K562 (cell line): ENCODE results near the gene AGTR1. TPM values are rescaled to one million over a fixed set of nuclear protein-coding genes. Genes with fewer than 3 reads are reported as not detected.

Source experiments
- ATAC-seq: fragments of 200-7000 bp; cut with Tn5 transposase; 3 replicates; pipeline ENCODE4 v1.9.1; 2020; ENCODE audit warnings: moderate library complexity
- BruUV-seq: library from RNA; stranded (reverse); fragments of 400-500 nt; replicated peaks from 2 replicates; lab custom pipeline; 2021; lab: Mats Ljungman, UMichigan
- CTCF ChIA-PET: fragments of 300-600 bp; formaldehyde crosslinking; extraction: SDS; loops from one replicate; lab custom pipeline; 2021; ENCODE audit warnings: low intra/inter-chr PET ratio; lab: Yijun Ruan, JAX
- POLR2A ChIA-PET: fragments of 300-600, 350-650 bp; sonication (Branson Sonifier 250); formaldehyde crosslinking; extraction: SDS; loops from one replicate; lab custom pipeline; 2021; ENCODE audit warnings: antibody characterized with exemption, inconsistent platforms; lab: Yijun Ruan, JAX
- DNase-seq, 4 experiments: peaks; one replicate each; pipeline versions ENCODE4 v3.0.0 to v3.0.0-alpha.2; 2011 to 2018; ENCODE audit warnings: low spot score in 3 of 4, mixed read lengths in 3 of 4; ENCODE audit errors: extremely low read depth in 1 of 4
- FAIRE-seq: peaks from 2 replicates; lab custom pipeline; 2011; peaks lifted over from hg19 to GRCh38; lab: Jason Lieb, UNC
- H2AFZ ChIP-seq: 2 replicates; pipeline ENCODE4 v1.6.0; 2011; ENCODE audit warnings: low read depth, low read length, control low read depth, inconsistent platforms
- H3K27ac ChIP-seq: fragments of 200-600 bp; 3 replicates; pipeline ENCODE4 v1.8.0; 2011; ENCODE audit warnings: low read depth, mild to moderate bottlenecking, control low read depth, inconsistent platforms, low read length, moderate library complexity, mixed read lengths; ENCODE audit errors: extremely low read depth
- H3K27me3 ChIP-seq, 2 experiments: fragments of 300-600 bp in 1 of 2; 2 replicates in 1 of 2; 3 replicates in 1 of 2; pipeline versions ENCODE4 v1.6.0 to v1.8.0; 2011; ENCODE audit warnings: inconsistent platforms in 2 of 2, low read length in 2 of 2, mild to moderate bottlenecking in 1 of 2, mixed read lengths in 1 of 2, moderate library complexity in 1 of 2; ENCODE audit not compliant: control insufficient read depth in 2 of 2, insufficient read depth in 2 of 2
- H3K36me3 ChIP-seq: fragments of 300-600 bp; 3 replicates; pipeline ENCODE4 v1.8.0; 2011; ENCODE audit warnings: mild to moderate bottlenecking, low read length, inconsistent platforms; ENCODE audit not compliant: control insufficient read depth, insufficient read depth
- H3K4me1 ChIP-seq, 2 experiments: fragments of 200-600 bp in 1 of 2; replicated peaks in 1 of 2; 2 replicates in 1 of 2; 3 replicates in 1 of 2; pipeline versions ENCODE4 v1.5.1 to v1.8.0; 2011; ENCODE audit warnings: inconsistent platforms in 2 of 2, low read length in 2 of 2, mild to moderate bottlenecking in 1 of 2, mixed read lengths in 1 of 2, moderate library complexity in 1 of 2; ENCODE audit not compliant: control insufficient read depth in 2 of 2, insufficient read depth in 2 of 2
- H3K4me2 ChIP-seq: 2 replicates; pipeline ENCODE4 v1.6.1; 2011; ENCODE audit warnings: low read length, control low read depth, inconsistent platforms, mixed read lengths; ENCODE audit not compliant: insufficient read depth
- H3K4me3 ChIP-seq: fragments of 200-600 bp; sonication (generic), shearing (Covaris generic); 2 replicates; pipeline ENCODE4 v1.5.1; 2016; ENCODE audit warnings: control low read depth, inconsistent platforms
- H3K79me2 ChIP-seq: fragments of 200-600 bp; 3 replicates; pipeline ENCODE4 v1.8.0; 2011; ENCODE audit warnings: low read length, inconsistent platforms; ENCODE audit not compliant: control insufficient read depth, insufficient read depth
- H3K9ac ChIP-seq, 2 experiments: 2 replicates each; pipeline versions ENCODE4 v1.6.0 to v1.6.1; 2011; ENCODE audit warnings: low read depth in 2 of 2, low read length in 2 of 2, control low read depth in 1 of 2, inconsistent platforms in 1 of 2, mild to moderate bottlenecking in 1 of 2, mixed read lengths in 1 of 2; ENCODE audit not compliant: insufficient read depth in 1 of 2
- H3K9me1 ChIP-seq: one replicate; pipeline ENCODE4 v1.6.0; 2011; ENCODE audit warnings: inconsistent platforms, mild to moderate bottlenecking, low read length, moderate library complexity; ENCODE audit not compliant: control insufficient read depth, insufficient read depth
- H3K9me3 ChIP-seq: replicated peaks from 2 replicates; pipeline ENCODE4 v1.5.1; 2011; ENCODE audit warnings: low read depth, low read length, inconsistent platforms; ENCODE audit not compliant: control insufficient read depth, insufficient read depth
- H4K20me1 ChIP-seq: replicated peaks from 2 replicates; pipeline ENCODE4 v1.6.1; 2011; ENCODE audit warnings: low read length, inconsistent platforms, mixed read lengths; ENCODE audit not compliant: control insufficient read depth, insufficient read depth
- BMI1 ChIP-seq: fragments of 150-350 bp; IDR thresholded peaks from 2 replicates; pipeline ENCODE4 v1.6.1; 2014; ENCODE audit warnings: low read length
- ELF1 ChIP-seq: fragments of 200-800 bp; sonication (Bioruptor generic); IDR thresholded peaks from 2 replicates; pipeline ENCODE4 v1.6.1; 2016; ENCODE audit warnings: missing genetic modification characterization, missing compliant biosample characterization
- ESRRA ChIP-seq: fragments of 450-650 bp; IDR thresholded peaks from 2 replicates; pipeline ENCODE4 v1.6.1; 2014; ENCODE audit warnings: low read depth, mild to moderate bottlenecking, moderate library complexity, borderline replicate concordance
- MED1 ChIP-seq: sonication (generic); formaldehyde crosslinking; IDR thresholded peaks from 2 replicates; pipeline ENCODE4 v1.8.1; 2023; ENCODE audit warnings: missing genetic modification reagents, borderline replicate concordance
- PHF20 ChIP-seq: fragments of 450-650 bp; IDR thresholded peaks from 2 replicates; pipeline ENCODE4 v1.6.1; 2018; ENCODE audit not compliant: partially characterized antibody
- POLR2G ChIP-seq: fragments of 200-400 bp; formaldehyde crosslinking; IDR thresholded peaks from 2 replicates; pipeline ENCODE4 v1.6.1; 2017; ENCODE audit warnings: low read depth, mild to moderate bottlenecking, antibody characterized with exemption, low read length, moderate library complexity
- PYGO2 ChIP-seq: fragments of 450-650 bp; IDR thresholded peaks from 2 replicates; pipeline ENCODE4 v1.6.1; 2016; ENCODE audit warnings: mild to moderate bottlenecking, missing genetic modification characterization, moderate library complexity, missing compliant biosample characterization
- RBM22 ChIP-seq: fragments of 200-400 bp; formaldehyde crosslinking; IDR thresholded peaks from 2 replicates; pipeline ENCODE4 v1.6.1; 2018; ENCODE audit warnings: low read length, low read depth; ENCODE audit not compliant: poor library complexity, severe bottlenecking
- STAG1 ChIP-seq: sonication (generic); formaldehyde crosslinking; IDR thresholded peaks from 2 replicates; pipeline ENCODE4 v1.5.0; 2020; ENCODE audit warnings: missing genetic modification reagents, borderline replicate concordance
- ZNF444 ChIP-seq: fragments of 250-450 bp; sonication (Bioruptor Pico); IDR thresholded peaks from 2 replicates; pipeline ENCODE4 v1.4.0; 2020; ENCODE audit warnings: mild to moderate bottlenecking, moderate library complexity
- ZNF507 ChIP-seq: conservative IDR thresholded peaks from 2 replicates; pipeline ENCODE4 v1.6.1; 2017; ENCODE audit warnings: missing genetic modification characterization, missing compliant biosample characterization
- ZNF780A ChIP-seq: fragments of 250-450 bp; sonication (Bioruptor Pico); IDR thresholded peaks from 2 replicates; pipeline ENCODE4 v1.5.0; 2021; ENCODE audit warnings: mild to moderate bottlenecking
- WGBS: fragments of 100-300 bp; shearing (Covaris generic); methylation state at CpG from one replicate; pipeline ENCODE4 v1.1.6; 2016; ENCODE audit warnings: low coverage, mixed read lengths; ENCODE audit not compliant: insufficient coverage; ENCODE audit errors: missing lambda C conversion rate; 5-methylcytosine and 5-hydroxymethylcytosine counted together
- in situ Hi-C: fragments of 300-500 bp; cut with MboI; formaldehyde crosslinking; loops from 4 replicates; pipeline ENCODE4 v1.15.0; 2018; ENCODE audit warnings: inconsistent platforms, mixed read lengths
- intact Hi-C: fragments of 100-400 bp; cut with micrococcal nuclease; formaldehyde crosslinking; loops from 2 replicates; pipeline ENCODE4 v1.14.2; 2022
- polyA plus RNA-seq, 8 experiments: library from polyadenylated mRNA; depleted of rRNA in 4 of 8; stranded (reverse) in 5 of 8; unstranded in 3 of 8; fragments of >200 nt; fragmentation: Nextera tagmentation in 2 of 8; fragmentation: Illumina TruSeq in 1 of 8; extraction: Ambion mirVana in 2 of 8; extraction: Trizol in 1 of 8; gene quantifications; 2 replicates each; pipeline versions ENCODE4 v1.2.1 to v1.2.3, GENCODE V29; 2011 to 2014; ENCODE audit warnings: inconsistent platforms in 1 of 8, missing spikeins in 1 of 8
- total RNA-seq, 7 experiments: library from RNA; depleted of rRNA in 6 of 7; stranded (reverse); fragments of >200 nt in 6 of 7; fragmentation: Illumina TruSeq in 2 of 7; extraction: Trizol in 2 of 7; gene quantifications; 2 replicates each; pipeline versions ENCODE4 v1.2.1 to v1.2.3, GENCODE V29; 2011 to 2021; ENCODE audit warnings: low replicate concordance in 1 of 7
- TF ChIP-seq, protein P1 (sequence below): sonication (generic); formaldehyde crosslinking; IDR thresholded peaks from 2 replicates; pipeline ENCODE4 v1.8.1; 2022; ENCODE audit warnings: missing genetic modification reagents
- TF ChIP-seq, protein P2 (sequence below): fragments of 200-800 bp; sonication (Bioruptor generic); IDR thresholded peaks from 2 replicates; pipeline ENCODE4 v1.6.1; 2017; ENCODE audit warnings: missing genetic modification characterization, missing compliant biosample characterization

AGTR1 gene
- total and polyA plus RNA-seq, 9 of the 15 experiments (the other 6 are each of a cell fraction or from before 2014, with no cell fraction given) = not detected

DNA sequence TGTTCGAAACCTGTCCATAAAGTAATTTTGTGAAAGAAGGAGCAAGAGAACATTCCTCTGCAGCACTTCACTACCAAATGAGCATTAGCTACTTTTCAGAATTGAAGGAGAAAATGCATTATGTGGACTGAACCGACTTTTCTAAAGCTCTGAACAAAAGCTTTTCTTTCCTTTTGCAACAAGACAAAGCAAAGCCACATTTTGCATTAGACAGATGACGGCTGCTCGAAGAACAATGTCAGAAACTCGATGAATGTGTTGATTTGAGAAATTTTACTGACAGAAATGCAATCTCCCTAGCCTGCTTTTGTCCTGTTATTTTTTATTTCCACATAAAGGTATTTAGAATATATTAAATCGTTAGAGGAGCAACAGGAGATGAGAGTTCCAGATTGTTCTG lies 44.4 kb downstream of the AGTR1 start (continued):
- TF ChIP-seq, protein P1, sequence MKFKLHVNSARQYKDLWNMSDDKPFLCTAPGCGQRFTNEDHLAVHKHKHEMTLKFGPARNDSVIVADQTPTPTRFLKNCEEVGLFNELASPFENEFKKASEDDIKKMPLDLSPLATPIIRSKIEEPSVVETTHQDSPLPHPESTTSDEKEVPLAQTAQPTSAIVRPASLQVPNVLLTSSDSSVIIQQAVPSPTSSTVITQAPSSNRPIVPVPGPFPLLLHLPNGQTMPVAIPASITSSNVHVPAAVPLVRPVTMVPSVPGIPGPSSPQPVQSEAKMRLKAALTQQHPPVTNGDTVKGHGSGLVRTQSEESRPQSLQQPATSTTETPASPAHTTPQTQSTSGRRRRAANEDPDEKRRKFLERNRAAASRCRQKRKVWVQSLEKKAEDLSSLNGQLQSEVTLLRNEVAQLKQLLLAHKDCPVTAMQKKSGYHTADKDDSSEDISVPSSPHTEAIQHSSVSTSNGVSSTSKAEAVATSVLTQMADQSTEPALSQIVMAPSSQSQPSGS (CRISPR knock-in tag) = no peak
- TF ChIP-seq, all 486 proteins: peak for 0

DNA sequence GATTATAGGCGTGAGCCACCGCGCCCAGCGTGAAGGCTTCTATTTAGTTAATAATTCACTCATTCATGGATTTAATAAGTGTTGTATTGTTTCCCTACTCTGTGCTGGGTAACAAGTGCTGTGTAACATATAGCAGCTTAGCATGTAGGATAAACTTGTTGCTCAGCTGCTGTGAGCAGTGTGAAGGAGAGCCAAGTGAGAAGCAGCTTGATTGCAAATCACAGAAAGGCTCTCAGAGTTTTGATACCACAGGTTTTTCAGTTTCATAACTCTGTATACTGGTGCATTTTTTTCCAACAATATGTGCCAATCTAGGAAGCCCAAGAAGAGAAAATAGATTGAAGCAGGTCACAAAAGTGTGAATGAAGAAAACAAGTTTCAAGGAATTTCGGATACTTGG lies 48.4 kb downstream of the AGTR1 start:
- CTCF ChIA-PET = no interaction called here

DNA sequence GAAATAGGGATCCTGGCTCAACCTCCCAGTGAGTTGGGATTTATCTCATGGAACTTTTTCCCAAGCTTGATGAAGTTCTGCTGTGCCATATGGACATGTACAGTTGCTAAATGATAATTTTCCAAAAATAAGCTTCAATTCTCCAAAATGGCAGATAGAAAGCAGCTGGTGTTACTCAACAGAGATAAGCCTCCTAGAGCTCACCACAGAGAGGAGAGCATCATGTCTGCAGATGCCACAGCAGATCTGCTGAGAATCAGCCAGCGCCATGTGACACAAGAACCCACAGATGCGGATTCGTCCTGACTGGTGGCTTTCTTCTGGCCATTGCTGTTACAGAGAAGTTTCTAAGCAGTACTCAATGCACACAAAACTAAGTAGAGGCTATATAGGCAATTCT lies 50.6 kb downstream of the AGTR1 start:
- Histone ChIP-seq H3K4me1 (no peaks in the 10 kb centered on the region), H3K9ac (no peak overlapping the region), H3K27ac (no peak overlapping the region), H3K9me3 (no peaks in the 10 kb centered on the region), H3K4me3 (no peak overlapping the region), H2AFZ (no peak overlapping the region), H3K27me3 (no peaks in the 10 kb centered on the region), H4K20me1 (no peaks in the 10 kb centered on the region), H3K9me1 (no peaks in the 10 kb centered on the region), H3K4me2 (no peak overlapping the region), H3K36me3 (no peaks in the 10 kb centered on the region), H3K79me2 (no peaks in the 10 kb centered on the region)
- FAIRE-seq (no peak), DNase-seq (no peak), ATAC-seq (no peak)
- WGBS = 0% methylated on average over 3 of the region's 3 CpGs
- intact Hi-C loops (no loop called here), in situ Hi-C loops (no loop called here)
- ChIA-PET CTCF (no interaction called here), POLR2A (no interaction called here)
- no TSS peak for BruUV-seq
- TF ChIP-seq ELF1 (tag) = no peak
- no peak for TF ChIP-seq PYGO2 (tag)
- TF ChIP-seq RBM22 = no peak
- TF ChIP-seq MED1 = no peak
- TF ChIP-seq ESRRA = no peak
- no peak for TF ChIP-seq POLR2G
- TF ChIP-seq ZNF780A = no peak
- TF ChIP-seq PHF20 = no peak
- TF ChIP-seq, protein P2, sequence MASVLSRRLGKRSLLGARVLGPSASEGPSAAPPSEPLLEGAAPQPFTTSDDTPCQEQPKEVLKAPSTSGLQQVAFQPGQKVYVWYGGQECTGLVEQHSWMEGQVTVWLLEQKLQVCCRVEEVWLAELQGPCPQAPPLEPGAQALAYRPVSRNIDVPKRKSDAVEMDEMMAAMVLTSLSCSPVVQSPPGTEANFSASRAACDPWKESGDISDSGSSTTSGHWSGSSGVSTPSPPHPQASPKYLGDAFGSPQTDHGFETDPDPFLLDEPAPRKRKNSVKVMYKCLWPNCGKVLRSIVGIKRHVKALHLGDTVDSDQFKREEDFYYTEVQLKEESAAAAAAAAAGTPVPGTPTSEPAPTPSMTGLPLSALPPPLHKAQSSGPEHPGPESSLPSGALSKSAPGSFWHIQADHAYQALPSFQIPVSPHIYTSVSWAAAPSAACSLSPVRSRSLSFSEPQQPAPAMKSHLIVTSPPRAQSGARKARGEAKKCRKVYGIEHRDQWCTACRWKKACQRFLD (CRISPR knock-in tag) = no peak
- TF ChIP-seq ZNF507 (tag) = no peak
- TF ChIP-seq ZNF444 (CRISPR knock-in tag) = no peak

More for the DNA sequence above, 48.4 kb downstream of the AGTR1 start:
- POLR2A ChIA-PET = no interaction called here
- DNase-seq (no peak), FAIRE-seq (no peak), ATAC-seq (no peak)
- Histone ChIP-seq H3K9me3 (no peaks in the 10 kb centered on the region), H3K36me3 (no peaks in the 10 kb centered on the region), H2AFZ (no peak overlapping the region), H3K4me2 (no peak overlapping the region), H3K27ac (no peak overlapping the region), H3K27me3 (no peaks in the 10 kb centered on the region), H3K4me1 (no peaks in the 10 kb centered on the region), H3K9ac (no peak overlapping the region), H3K9me1 (no peaks in the 10 kb centered on the region), H3K79me2 (no peaks in the 10 kb centered on the region), H4K20me1 (no peaks in the 10 kb centered on the region), H3K4me3 (no peak overlapping the region)
- TF ChIP-seq BMI1 (no peak), STAG1 (CRISPR knock-in tag) (no peak)
- intact Hi-C loops (no loop called here), in situ Hi-C loops (no loop called here)
- BruUV-seq = no TSS peak
- WGBS = 6% methylated on average over 5 of the region's 5 CpGs
